SK-MEL-5 (cell line): ENCODE results near the gene MAMDC4. TPM values are rescaled to one million over a fixed set of nuclear protein-coding genes. Genes with fewer than 3 reads are reported as not detected.
"Not testable (repeated sequence)": the region's sequence is repeated elsewhere in the genome, so short reads cannot be mapped to it uniquely, and the experiment has no call there.

ENCODE experiments used
- DNase-seq: peaks from one replicate; pipeline ENCODE4 v3.0.0-alpha.2; 2016; ENCODE audit warnings: low read depth, low spot score
- in situ Hi-C: cut with HindIII; loops from 2 replicates; pipeline ENCODE4 v1.10.0; 2016; ENCODE audit warnings: low sequenced_read_pairs, high pct_unique_total_duplicates, low pct_unique_long_range_greater_than_20kb
- total RNA-seq: library from RNA; depleted of rRNA; stranded (reverse); fragments of >200 nt; shearing (Covaris generic); gene quantifications from 2 replicates; pipeline ENCODE4 v1.2.3, GENCODE V29; 2014

Gene MAMDC4
- total RNA-seq, 1 experiment from 2014 or later: 1.3 TPM

GRCh38 chr9:136865041-136865767 lies 13.1 kb downstream of the MAMDC4 start:
- no peak for DNase-seq
- in situ Hi-C loops: no loop called here

- in situ Hi-C loops: no loop called here
- DNase-seq: no peak
Measured at GRCh38 chr9:136865768-136866103, 13.6 kb downstream of the MAMDC4 start.

GRCh38 chr9:136866898-136867421 lies 14.8 kb downstream of the MAMDC4 start:
- in situ Hi-C loops, DNase-seq: not testable (repeated sequence)

DNA sequence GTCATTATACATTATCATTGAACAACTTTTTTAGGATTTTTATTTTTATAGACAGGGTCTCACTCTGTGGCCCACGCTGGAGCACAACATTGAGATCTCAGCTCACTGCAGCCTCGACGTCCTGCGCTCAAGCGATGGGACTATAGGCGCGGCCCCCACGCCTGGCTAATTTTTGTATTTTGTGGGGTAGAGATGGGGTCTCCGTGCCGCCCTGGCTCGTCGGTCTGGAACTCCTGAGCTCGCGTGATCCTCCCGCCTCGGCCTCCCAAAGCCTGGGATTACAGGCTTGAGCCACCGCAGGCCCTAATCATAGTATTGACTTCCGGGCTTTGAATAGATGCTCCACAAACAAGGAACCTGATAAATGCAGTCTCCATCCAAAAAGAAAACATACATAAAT lies 15.3 kb downstream of the MAMDC4 start:
- in situ Hi-C loops: no loop called here
- DNase-seq: no peak

DNA sequence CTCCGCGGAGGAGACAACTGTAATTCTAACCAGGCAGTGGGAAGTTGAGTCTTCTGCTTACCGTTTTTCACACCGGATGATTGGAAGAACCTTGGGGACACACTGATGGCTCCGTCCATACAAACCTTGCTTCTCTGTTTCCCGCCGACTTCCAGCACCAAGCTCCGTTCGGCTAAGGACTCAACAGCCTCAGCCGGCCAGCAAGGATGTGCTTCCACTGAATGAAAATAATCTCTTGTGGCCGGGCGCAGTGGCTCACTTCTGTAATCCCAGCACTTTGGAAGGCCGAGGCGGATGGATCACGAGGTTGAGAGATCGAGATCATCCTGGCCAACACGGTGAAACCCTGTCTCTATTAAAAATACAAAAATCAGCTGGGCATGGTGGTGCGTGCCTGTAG lies 15.8 kb downstream of the MAMDC4 start:
- no peak for DNase-seq
- in situ Hi-C loops: no loop called here

DNA sequence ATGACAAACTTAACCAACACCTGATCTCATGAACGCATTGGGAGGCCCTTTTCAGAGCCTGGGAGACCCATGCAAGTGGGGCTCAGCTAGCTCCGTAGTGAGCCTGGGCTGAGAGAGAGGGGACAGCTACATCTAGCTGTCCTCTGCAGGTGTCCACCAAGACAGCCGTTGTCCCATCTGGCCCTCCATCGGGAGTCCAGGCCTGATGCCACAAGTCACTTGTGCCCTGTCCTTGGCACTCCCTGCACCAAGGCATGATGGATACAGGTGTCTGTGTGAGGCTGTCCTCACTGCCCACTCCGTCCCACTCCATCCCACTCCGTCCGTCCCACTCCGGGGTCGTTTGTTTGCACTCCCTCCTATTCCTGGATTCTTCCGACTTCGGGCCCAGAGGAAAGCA lies 16.5 kb downstream of the MAMDC4 start:
- in situ Hi-C loops: no loop called here
- DNase-seq: no peak

DNA sequence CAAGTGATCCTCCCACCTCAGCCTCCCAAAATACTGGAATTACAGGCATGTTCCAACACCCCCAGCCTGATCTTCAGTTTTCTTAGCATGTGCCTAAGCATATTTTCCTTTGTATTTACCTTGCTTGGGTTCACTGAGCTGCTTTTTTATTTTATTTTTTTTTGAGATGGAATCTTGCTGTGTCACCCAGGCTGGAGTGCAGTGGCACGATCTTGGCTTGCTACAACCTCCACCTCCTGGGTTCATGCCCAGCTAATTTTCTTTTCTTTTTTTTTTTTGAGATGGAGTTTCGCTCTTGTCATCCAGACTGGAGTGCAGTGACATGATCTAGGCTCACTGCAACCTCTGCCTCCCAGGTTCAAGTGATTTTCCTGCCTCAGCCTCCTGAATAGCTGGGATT lies 17.5 kb downstream of the MAMDC4 start:
- DNase-seq, in situ Hi-C loops: not testable (repeated sequence)

GRCh38 chr9:136875155-136875554 lies 23.0 kb downstream of the MAMDC4 start:
- in situ Hi-C loops: no loop called here
- DNase-seq: no peak

- in situ Hi-C loops: no loop called here
- no peak for DNase-seq
Measured at GRCh38 chr9:136876476-136876875, 24.3 kb downstream of the MAMDC4 start.

- DNase-seq: no peak
- in situ Hi-C loops: no loop called here
Measured at GRCh38 chr9:136880651-136881050, 28.5 kb downstream of the MAMDC4 start.

DNA sequence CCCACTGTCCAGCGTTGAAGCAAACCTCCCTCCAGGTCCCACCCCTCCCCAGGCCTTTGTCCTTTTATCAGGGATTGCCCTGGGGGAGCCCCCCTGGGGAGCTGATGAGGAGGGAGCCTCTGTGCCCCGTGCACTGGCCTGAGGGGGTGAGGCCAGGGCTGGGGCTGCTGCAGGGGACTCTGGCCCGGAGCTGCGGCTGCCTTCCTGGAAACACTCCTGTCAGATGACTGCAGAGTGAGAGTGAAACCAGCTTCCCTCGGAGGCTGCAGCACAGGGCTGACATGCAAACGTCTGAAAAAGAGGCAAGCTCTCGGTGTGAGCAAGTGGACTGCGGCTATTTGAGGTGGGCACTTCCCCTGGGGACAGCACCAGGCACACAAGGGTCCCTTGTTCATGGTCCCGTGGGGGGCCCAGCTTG lies 29.6 kb downstream of the MAMDC4 start:
- in situ Hi-C loops: no loop called here
- peak; percentile 77 for DNase-seq

DNA sequence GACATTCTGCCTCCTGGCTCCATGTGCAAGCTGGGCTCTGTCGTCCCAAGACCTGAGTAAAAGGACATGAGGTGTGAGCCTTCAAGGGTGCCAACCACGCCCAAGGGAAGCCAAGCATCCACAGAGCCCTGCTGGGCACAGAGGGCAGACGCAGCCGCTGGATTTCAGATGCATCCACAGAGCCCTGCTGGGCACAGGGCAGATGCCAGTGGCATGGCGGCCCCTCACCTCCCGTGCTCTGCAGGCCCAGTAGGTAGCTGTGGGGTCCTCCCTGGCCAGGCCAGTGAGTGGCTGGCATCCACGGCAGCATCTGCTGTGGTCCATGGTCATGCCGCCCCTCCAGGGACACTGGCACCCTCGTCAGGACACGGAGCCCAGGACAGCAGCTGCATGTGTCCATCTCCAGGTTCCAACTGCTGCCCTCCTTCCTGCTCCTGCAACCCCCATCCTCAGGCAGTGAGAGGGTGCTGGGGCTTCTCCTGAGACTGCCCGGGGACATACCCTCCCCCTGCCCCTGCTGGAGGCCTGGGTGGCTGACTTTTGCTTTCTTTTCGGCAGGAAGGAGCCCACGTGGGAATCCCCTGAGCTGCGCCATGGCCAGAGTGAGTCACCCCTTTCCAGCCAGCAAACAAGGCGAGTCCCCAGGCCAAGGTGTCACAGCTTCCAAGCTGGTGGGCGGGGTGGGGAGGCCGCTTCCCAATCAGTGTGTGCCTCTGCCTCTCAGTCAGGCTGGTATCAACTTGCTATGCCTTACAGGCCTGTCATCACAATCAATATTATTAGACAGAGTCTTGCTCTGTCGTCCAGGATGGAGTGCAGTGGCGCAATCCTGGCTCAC lies 30.2 kb downstream of the MAMDC4 start:
- in situ Hi-C loops: no loop called here
- DNase-seq: peak; percentile 76

DNA sequence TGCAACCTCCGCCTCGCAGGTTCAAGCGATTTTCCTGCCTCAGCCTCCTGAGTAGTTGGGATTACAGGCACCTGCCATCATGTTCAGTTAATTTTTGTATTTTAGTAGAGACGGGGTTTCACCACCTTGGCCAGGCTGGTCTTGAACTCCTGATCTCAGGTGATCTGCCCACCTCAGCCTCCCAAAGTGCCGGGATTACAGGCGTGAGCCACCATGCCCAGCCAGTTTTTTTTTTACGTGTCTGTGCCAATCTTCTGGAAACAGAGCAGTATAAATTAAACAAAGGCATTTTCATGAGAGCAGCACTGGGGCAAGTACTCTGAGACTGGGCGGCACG lies 30.8 kb downstream of the MAMDC4 start:
- DNase-seq, in situ Hi-C loops: not testable (repeated sequence)

GRCh38 chr9:136883670-136884069 lies 31.5 kb downstream of the MAMDC4 start:
- DNase-seq, in situ Hi-C loops: not testable (repeated sequence)

DNA sequence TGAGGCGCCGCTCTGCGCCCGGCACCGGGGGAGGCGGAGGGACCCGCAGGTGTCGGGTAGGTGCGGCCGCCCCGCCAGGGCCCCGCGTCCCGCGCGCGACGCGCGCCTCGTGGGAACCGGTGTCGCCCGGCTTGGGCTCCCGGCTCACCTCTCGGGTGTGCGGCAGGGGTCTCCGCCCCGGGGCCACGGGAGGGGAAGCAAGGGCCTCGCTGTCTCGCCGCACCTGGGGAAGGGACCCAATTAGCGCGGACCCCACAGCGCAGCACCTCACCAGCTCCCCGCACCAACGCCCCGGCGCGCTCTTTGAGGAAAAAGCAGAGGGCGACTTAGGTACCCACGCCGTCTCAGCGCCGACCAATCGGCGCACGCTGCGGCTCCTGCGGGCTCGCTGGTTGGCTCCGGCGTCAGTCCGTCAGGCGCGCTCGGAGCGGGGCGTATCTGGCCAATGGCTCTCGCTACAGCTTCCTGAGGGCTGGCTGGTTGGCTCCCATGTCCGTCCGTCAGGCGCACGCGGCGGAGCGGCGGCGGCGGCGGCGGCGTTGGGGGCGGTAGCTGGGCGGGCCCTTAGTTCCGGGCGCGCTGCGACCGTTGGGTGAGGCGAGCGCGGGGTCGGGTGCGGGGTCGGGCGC lies 33.9 kb downstream of the MAMDC4 start, which contains the start of gene TRAF2:
TRAF2 (plus strand) TSS at position 567 of the 629 bp plus-strand sequence. CDS start 12,225 bp downstream, outside the sequence.
- peak; percentile 97 for DNase-seq
- in situ Hi-C loops: no loop called here

- DNase-seq: no peak
- in situ Hi-C loops: no loop called here
Measured at GRCh38 chr9:136886610-136887597, 34.8 kb downstream of the MAMDC4 start.

- no peak for DNase-seq
- in situ Hi-C loops: no loop called here
Measured at GRCh38 chr9:136888454-136888853, 36.3 kb downstream of the MAMDC4 start.
